ENCODE measurements around the gene SYTL5.

DNA sequence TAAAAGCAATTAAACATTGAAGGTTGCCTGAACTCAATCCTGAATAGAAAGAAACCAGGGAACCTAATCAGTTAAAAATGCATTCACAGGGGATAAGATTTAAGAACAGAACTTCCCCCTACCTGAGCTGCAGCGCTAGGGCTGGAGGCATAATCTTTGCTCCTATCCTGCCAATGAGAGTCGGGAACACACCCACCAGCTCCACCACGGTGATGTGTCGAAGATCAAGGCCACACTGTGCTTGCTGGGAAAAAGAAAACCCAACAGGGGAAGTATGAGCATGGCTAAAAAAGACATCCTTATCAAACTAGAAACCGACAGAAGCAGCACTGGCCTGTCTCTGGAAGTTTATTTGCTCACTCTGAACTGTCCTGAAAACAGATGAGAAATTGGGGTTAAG, 148.0 kb downstream of the SYTL5 start:
- no peak for TF ChIP-seq SUZ12 (IDR thresholded peaks at IDR 0.05; ENCODE audit: extremely low read depth, insufficient read depth, insufficient read length)
- no peak for TF ChIP-seq ZNF274 (IDR thresholded peaks at IDR 0.05; ENCODE audit: low read depth, low read length)
- no peak for TF ChIP-seq YY1 (IDR thresholded peaks at IDR 0.05; ENCODE audit: insufficient read depth, insufficient read length)
